Glomerular visceral epithelial cell (primary cell): ENCODE measurements around the gene FKBP7.
"Not testable (repeated sequence)": the region's sequence is repeated elsewhere in the genome, so short reads cannot be mapped to it uniquely, and the experiment has no call there.

Experiments
- DNase-seq: peaks from one replicate; pipeline ENCODE4 v3.0.0-alpha.2; 2016; ENCODE audit errors: extremely low spot score

The FKBP7 gene

DNA sequence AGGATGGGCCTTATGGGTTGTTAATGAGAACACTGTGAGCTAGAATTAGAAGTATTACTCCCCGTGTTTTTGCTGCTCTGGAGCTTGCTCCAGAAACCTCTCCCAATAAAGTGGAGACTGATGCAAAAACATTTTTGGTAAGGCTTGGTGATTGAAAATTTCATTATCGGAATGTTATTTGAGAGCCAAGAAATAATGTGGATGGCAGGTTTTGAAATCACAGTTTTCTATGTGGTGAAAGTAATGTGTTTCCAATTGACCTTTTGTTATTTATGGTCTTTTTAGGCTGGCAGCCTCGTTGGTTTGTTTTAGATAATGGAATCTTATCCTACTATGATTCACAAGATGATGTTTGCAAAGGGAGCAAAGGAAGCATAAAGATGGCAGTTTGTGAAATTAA, 7.0 kb upstream of the FKBP7 start:
- DNase-seq = no peak

GRCh38 chr2:178484245-178485041, 6.0 kb upstream of the FKBP7 start:
- DNase-seq = peak; percentile 36

DNA sequence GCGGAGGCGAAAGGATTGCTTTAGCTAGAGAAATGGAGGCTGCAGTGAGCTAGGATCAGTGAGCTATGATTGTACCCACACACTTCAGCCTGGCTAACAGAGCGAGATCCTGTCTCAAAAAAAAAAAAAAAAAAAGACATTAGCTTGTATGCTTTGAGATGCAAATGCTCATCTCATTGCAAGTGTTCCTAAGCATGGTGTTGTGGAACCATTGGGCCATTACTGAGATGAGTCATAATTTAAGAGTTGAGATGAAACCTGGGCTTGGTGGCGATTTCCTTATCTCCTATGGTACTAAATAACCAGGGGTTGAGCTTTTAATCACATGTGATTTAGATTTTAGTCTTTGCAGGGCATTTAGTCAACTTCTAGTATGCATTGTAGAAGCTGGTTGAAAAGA, 4.0 kb upstream of the FKBP7 start:
- DNase-seq = no peak

DNA sequence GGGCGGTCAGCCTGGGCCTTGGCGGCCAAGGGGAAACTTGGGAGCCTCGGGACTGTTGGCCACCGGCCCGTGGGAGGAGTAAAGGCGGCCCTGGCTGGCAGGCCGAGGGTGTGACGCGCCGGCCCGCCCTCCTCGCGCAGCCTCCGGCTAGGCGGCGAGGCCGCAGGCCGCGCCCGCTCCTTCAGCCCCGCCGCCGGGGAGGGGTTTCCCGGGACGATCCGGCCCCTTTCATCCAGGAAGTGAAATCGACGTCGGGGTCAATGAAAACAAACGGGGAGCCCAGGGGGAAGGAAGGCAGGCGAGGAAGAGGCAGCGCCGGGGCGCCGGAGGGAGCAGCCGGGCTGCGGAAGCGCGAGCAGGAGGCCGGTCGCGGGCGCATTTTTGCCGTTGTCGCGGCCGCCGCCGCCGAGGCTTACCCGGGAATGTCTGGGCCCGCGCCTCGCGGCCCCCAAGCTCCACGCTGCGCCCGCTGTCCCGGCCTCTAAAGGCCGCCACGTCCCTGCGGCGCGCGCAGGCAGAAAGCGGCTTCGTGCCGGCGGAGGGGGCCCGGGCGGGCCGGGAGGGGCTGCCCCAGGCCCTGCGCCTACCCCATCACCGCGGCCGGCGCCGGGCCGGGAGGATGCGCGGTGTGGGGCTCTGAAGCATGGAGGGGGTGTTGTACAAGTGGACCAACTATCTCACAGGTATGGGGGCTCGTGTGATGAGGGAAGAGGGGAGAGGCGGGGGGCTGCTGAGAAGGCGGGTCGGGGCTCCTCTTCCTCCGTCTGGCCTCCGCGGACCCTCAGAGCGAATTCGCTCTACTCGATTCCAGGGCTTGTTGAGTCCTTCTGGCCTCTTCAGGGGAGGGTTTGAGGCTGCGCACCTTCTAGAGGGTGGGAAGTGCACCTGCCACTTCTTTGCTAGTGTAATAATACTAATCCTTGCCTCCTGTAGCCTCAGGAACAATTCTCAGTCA, 2.1 kb upstream of the FKBP7 start, which contains the start of gene PLEKHA3:
Gene PLEKHA3, plus strand, starts transcription at position 231 of the 955 bp plus-strand sequence. Its CDS starts 413 bp downstream, at position 644.
- peak; percentile 98 for DNase-seq

- DNase-seq = no peak
These were observed 1.4 kb upstream of the FKBP7 start for GRCh38 chr2:178479758-178480226.

- no peak for DNase-seq
These were observed 846 bp upstream of the FKBP7 start for GRCh38 chr2:178479275-178479616.

DNA sequence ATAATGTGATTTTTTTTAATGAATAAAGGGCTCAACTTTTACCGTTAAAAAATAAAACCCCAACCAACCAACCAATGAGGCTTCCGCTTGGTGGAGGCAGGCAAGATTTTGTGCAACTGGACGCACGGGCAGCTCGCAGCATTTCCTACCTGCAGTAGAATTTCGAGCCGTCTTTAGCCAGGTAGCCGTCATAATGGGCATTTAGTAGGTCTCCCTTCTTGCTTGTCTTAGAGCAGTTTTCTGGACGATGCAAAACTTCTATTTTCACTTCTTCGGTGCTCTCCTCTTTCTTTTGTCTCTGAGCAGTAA, 316 bp downstream of the FKBP7 start:
- no peak for DNase-seq

- peak; percentile 6 for DNase-seq
These were observed 814 bp downstream of the FKBP7 start for GRCh38 chr2:178477443-178478129.

GRCh38 chr2:178476477-178476876, 1.9 kb downstream of the FKBP7 start:
- DNase-seq = no peak

DNA sequence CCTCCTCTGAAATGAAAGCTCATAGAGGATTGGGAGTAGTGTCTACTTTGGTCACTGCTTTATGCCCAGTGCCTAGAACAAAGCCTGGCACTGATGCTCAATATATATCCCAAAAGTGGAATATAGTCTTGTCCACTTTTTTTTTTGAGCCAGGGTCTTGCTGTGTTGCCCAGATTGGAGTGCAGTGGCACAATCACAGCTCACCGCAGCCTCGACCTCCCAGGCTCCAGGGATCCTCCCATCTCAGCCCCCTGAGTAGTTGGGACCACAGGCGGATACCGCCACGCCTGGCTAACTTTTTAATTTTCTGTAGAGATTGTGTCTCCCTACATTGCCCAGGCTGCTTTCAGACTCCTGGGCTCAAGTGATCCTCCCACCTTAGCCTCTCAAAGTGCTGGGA, 3.8 kb downstream of the FKBP7 start:
- DNase-seq = no peak

- peak; percentile 71 for DNase-seq
These were observed 4.5 kb downstream of the FKBP7 start for GRCh38 chr2:178473931-178474330.

- no peak for DNase-seq
These were observed 5.0 kb downstream of the FKBP7 start for GRCh38 chr2:178473373-178473772.

DNA sequence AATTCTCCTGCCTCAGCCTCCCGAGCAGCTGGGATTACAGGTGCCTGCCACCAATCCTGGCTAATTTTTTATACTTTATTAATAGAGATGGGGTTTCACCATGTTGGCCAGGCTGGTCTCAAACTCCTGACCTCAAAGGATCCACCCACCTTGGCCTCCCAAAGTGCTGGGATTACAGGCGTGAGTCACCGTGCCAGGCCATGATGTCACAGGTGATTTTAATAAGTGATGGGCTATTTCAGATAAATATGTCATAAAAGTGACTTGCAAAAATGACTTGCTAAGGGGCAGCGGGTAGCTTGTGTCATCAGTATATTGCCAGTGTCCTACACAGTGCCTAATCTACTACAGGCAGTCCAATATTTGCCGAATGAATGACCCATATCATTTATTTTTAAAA, 7.1 kb downstream of the FKBP7 start:
- DNase-seq = not testable (repeated sequence)

GRCh38 chr2:178469219-178469849, 9.1 kb downstream of the FKBP7 start:
- DNase-seq = no peak

- no peak for DNase-seq
These were observed 21.0 kb downstream of the FKBP7 start for GRCh38 chr2:178457390-178457886.

DNA sequence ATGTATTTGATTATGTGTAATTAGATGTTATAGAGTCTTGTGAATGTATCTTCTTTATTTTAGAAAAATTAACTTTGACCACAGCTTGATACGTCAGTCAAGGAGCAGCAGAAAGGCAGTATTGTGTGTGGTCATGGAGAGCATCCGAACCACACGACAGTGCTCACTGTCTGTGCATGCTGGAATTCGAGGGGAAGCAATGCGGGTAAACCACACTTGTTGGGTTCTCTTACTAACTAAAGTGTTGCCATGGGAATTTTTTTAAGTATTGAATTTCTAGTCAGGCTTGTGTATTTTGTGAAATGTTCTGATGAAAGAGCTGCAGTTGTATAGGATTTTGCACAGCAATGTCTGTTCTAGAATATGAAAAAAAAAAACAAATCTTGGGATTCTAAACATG, 22.5 kb downstream of the FKBP7 start:
- peak; percentile 80 for DNase-seq

- DNase-seq = no peak
These were observed 25.5 kb downstream of the FKBP7 start for GRCh38 chr2:178452870-178453269.

- DNase-seq = no peak
These were observed 26.1 kb downstream of the FKBP7 start for GRCh38 chr2:178452334-178452733.

GRCh38 chr2:178450774-178451525, 27.4 kb downstream of the FKBP7 start, which contains the start of the genes PJVK and PRKRA:
Gene PJVK, plus strand, starts transcription at chr2:178451378. Its CDS starts 2,032 bp downstream, at chr2:178453410.
Gene PRKRA, minus strand, starts transcription at chr2:178451175. Its CDS starts 145 bp downstream, at chr2:178451030.
- DNase-seq = peak; percentile 99

DNA sequence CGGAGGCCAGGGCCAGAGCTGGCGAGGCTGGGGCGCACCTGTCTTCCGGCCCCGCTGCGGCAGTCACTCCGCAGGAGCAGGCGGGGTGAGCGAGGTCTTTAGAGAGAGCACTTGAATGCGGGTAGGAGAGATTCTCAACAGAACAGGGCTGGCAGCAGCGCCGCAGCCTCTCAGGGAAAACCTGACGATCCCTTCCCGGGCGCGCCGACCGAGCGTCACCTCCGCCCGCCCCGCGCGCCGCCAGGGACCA, 28.0 kb downstream of the FKBP7 start:
- no peak for DNase-seq
